Transverse colon (tissue), 4 donors: ENCODE data around the gene TIAM1. TPM values are rescaled to one million over a fixed set of nuclear protein-coding genes. Genes with fewer than 3 reads are reported as not detected.

Source experiments
- DNase-seq: peaks from one replicate; pipeline ENCODE4 v3.0.0-alpha.2; 2019
- H3K27ac ChIP-seq, 4 donors: fragments of 200-600 bp; sonication (generic); 2 replicates each; pipeline ENCODE4 v1.5.1; 2016 to 2018; ENCODE audit warnings: inconsistent platforms in 4 of 4
- H3K27me3 ChIP-seq: fragments of 200-600 bp; sonication (generic); 2 replicates; pipeline ENCODE4 v1.5.1; 2017; ENCODE audit warnings: inconsistent platforms
- H3K36me3 ChIP-seq, 4 donors: fragments of 200-600 bp; sonication (generic); 2 replicates each; pipeline ENCODE4 v1.5.1; 2017 to 2019; ENCODE audit warnings: inconsistent platforms in 4 of 4
- H3K4me1 ChIP-seq, 4 donors: fragments of 200-600 bp; sonication (generic); 2 replicates each; pipeline ENCODE4 v1.5.1; 2017 to 2020; ENCODE audit warnings: inconsistent platforms in 4 of 4
- H3K4me3 ChIP-seq, 4 donors: fragments of 200-600 bp; sonication (generic); 1 replicate in 1 of 4; 2 replicates in 3 of 4; pipeline versions ENCODE4 v1.5.1 to v1.6.1; 2017 to 2019; ENCODE audit warnings: inconsistent platforms in 4 of 4
- H3K9me3 ChIP-seq, 2 donors: fragments of 200-600 bp; sonication (generic); 2 replicates each; pipeline ENCODE4 v1.5.1; 2017 to 2019; ENCODE audit warnings: inconsistent platforms in 2 of 2
- CTCF ChIP-seq, 5 experiments: fragments of 200-600 bp in 3 of 5; fragments of 450-650 bp in 2 of 5; sonication (generic) in 3 of 5; IDR thresholded peaks; 1 replicate in 2 of 5; 2 replicates in 3 of 5; pipeline ENCODE4 v1.5.1; 2016 to 2017; ENCODE audit warnings: antibody characterized with exemption in 5 of 5, inconsistent platforms in 3 of 5, mild to moderate bottlenecking in 2 of 5, moderate library complexity in 1 of 5
- EP300 ChIP-seq: sonication (generic); formaldehyde crosslinking; IDR thresholded peaks from one replicate; pipeline ENCODE4 v1.6.1; 2017; ENCODE audit warnings: antibody characterized with exemption, low read depth
- POLR2A ChIP-seq: fragments of 450-650 bp; IDR thresholded peaks from one replicate; pipeline ENCODE4 v1.6.1; 2016; ENCODE audit warnings: antibody characterized with exemption, mild to moderate bottlenecking, moderate library complexity
- POLR2AphosphoS5 ChIP-seq, 3 donors: sonication (generic); formaldehyde crosslinking; IDR thresholded peaks; one replicate each; pipeline ENCODE4 v1.6.1; 2016; ENCODE audit warnings: antibody characterized with exemption in 3 of 3
- WGBS, 2 donors: methylation state at CpG; one replicate each; pipeline ENCODE4 v1.1.5; 2018; ENCODE audit warnings: low coverage in 1 of 2; 5-methylcytosine and 5-hydroxymethylcytosine counted together
- in situ Hi-C, 4 donors: fragments of 200-750 bp; cut with MboI; loops; one replicate each; pipeline versions ENCODE4 v1.15.0 to v1.15.1; 2017; ENCODE audit warnings: low sequenced_read_pairs in 3 of 4, low pct_ligation_motif_present in 1 of 4, low pct_unique_long_range_greater_than_20kb in 1 of 4
- intact Hi-C: fragments of 100-400 bp; cut with DNase I; formaldehyde crosslinking; loops from one replicate; pipeline ENCODE4 v1.15.1; 2023; ENCODE audit warnings: low total_unique reads
- total RNA-seq, 4 donors: library from RNA; depleted of rRNA; stranded (reverse); fragments of >200 nt; gene quantifications; one replicate each; pipeline ENCODE4 v1.1.0, GENCODE V29; 2016

The TIAM1 gene
- total RNA-seq, 4 donors from 2014 or later: 4.5 to 18.9 (median 6.5) TPM

GRCh38 chr21:31110430-31110829 is 233.6 kb downstream of the TIAM1 start:
- 82 to 91% methylated on average over 3 to 4 of the region's 4 CpGs for WGBS, 2 donors
- no peak for DNase-seq
- Histone ChIP-seq H3K36me3 (no peaks in the 10 kb centered on the region), H3K4me3 (no peak overlapping the region), H3K4me1 (no peaks in the 10 kb centered on the region), H3K27me3 (no peaks in the 10 kb centered on the region), H3K9me3 (no peaks in the 10 kb centered on the region), H3K27ac (no peak overlapping the region)
- intact Hi-C loops (no loop called here), in situ Hi-C loops (loop anchor here in 1 of 4 donors (10.0 kb wide), 1 partner anchor 64 kb away; no protein-coding TSS in a partner anchor)
- TF ChIP-seq POLR2A (no peak), POLR2AphosphoS5 (IDR thresholded peaks at IDR 0.05) (no peak), CTCF (IDR thresholded peaks at IDR 0.05) (no peak), EP300 (no peak)

GRCh38 chr21:31107871-31108270 is 236.2 kb downstream of the TIAM1 start:
- Histone ChIP-seq H3K27me3 (no peaks in the 10 kb centered on the region), H3K27ac (peak overlapping the region in 2 of 4 donors; percentile 21 to 51), H3K36me3 (no peaks in the 10 kb centered on the region), H3K4me1 (peaks cover 0 to 6% (median 0%) of the 10 kb centered on the region in 4 donors), H3K9me3 (no peaks in the 10 kb centered on the region), H3K4me3 (no peak overlapping the region)
- 68 to 69% methylated on average over 1 of the region's 1 CpG for whole genome bisulfite sequencing, 2 donors
- in situ Hi-C loops (no loop called here), intact Hi-C loops (no loop called here)
- no peak for DNase-seq
- TF ChIP-seq CTCF (IDR thresholded peaks at IDR 0.05): no peak
- TF ChIP-seq EP300: no peak
- no peak for TF ChIP-seq POLR2AphosphoS5 (IDR thresholded peaks at IDR 0.05)
- TF ChIP-seq POLR2A: no peak

- intact Hi-C loops: no loop called here
- TF ChIP-seq POLR2AphosphoS5 (IDR thresholded peaks at IDR 0.05): no peak
- TF ChIP-seq CTCF (IDR thresholded peaks at IDR 0.05): no peak
- TF ChIP-seq EP300: no peak
- TF ChIP-seq POLR2A: no peak
- H3K4me3 ChIP-seq: no peak overlapping the region
- WGBS, 2 donors: 61 to 71% methylated on average over 2 to 4 of the region's 4 CpGs
- H3K9me3 ChIP-seq: no peaks in the 10 kb centered on the region
- H3K4me1 ChIP-seq: peaks cover 0 to 8% (median 0%) of the 10 kb centered on the region in 4 donors
- in situ Hi-C loops: no loop called here
- H3K27me3 ChIP-seq: no peaks in the 10 kb centered on the region
- H3K27ac ChIP-seq: peak overlapping the region in 3 of 4 donors; percentile 28 to 51 (median 47)
- no peak for DNase-seq
- H3K36me3 ChIP-seq: no peaks in the 10 kb centered on the region
These were observed 236.8 kb downstream of the TIAM1 start for GRCh38 chr21:31107176-31107785.

- Histone ChIP-seq H3K27me3 (no peaks in the 10 kb centered on the region), H3K9me3 (no peaks in the 10 kb centered on the region), H3K4me1 (peaks cover 0 to 8% (median 0%) of the 10 kb centered on the region in 4 donors), H3K27ac (no peak overlapping the region), H3K4me3 (no peak overlapping the region), H3K36me3 (no peaks in the 10 kb centered on the region)
- TF ChIP-seq POLR2AphosphoS5 (IDR thresholded peaks at IDR 0.05): no peak
- TF ChIP-seq EP300: no peak
- TF ChIP-seq POLR2A: no peak
- in situ Hi-C loops: no loop called here
- 84 to 87% methylated on average over 4 of the region's 4 CpGs for WGBS, 2 donors
- DNase-seq: no peak
- intact Hi-C loops: no loop called here
These were observed 240.3 kb downstream of the TIAM1 start for GRCh38 chr21:31103571-31104265.
